NK-92 (cell line): ENCODE results near the gene CHD5.
A peak's percentile ranks its signal among the peaks of the same experiment; 100 is the strongest.

ENCODE experiments used
- DNase-seq: peaks from one replicate; lab custom pipeline; 2025; ENCODE audit not compliant: unreplicated experiment; lab: John Stamatoyannopoulos, UW

Gene CHD5

DNA sequence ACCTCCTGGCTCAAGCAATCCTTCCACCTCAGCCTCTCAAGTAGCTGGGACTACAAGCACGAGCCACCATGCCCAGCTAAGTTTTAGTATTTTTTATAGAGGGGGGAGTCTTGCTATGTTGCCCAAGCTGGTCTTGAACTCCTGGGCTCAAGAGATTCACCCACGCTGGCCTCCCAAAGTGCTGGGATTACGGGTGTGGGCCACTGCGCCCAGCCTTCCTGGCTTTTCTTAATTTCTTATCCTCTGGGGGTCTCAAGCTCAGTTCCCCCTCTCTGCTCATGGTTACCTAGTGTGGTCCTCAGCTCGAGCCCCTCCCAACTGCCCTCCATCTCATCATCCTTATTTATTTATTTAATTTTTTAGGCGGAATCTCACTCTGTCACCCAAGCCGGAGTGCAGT lies 22.1 kb upstream of the CHD5 start:
- no peak for DNase-seq

DNA sequence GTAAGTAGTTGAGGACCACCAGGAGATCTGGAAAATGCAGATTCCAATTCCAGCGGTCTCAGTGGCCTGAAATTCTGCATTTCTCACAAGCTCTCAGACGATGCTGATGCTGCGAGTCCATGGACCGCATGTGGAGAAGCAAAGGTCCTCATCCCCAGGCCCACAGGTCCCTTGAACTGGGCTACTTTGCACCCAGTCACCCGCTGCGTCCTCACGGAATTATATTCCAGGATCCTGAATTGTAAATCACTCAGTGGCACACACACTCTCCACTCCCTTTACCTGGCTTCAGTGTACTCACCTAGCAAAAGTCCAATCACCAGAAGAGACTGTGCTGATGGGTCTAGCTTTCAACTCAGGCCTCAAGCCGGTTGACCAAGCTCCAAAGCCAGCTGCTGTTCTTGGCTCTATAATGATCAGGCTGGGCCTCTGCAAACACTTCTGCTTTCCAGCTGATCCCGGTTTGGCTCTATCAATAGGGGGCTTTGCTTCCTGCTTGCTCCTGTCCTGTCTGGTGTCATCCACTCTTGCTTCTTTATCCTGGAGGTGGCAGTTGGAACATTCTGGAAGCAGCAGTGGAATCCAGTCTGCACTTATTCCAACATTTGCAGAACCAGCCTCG lies 20.2 kb upstream of the CHD5 start:
- DNase-seq = no peak

DNA sequence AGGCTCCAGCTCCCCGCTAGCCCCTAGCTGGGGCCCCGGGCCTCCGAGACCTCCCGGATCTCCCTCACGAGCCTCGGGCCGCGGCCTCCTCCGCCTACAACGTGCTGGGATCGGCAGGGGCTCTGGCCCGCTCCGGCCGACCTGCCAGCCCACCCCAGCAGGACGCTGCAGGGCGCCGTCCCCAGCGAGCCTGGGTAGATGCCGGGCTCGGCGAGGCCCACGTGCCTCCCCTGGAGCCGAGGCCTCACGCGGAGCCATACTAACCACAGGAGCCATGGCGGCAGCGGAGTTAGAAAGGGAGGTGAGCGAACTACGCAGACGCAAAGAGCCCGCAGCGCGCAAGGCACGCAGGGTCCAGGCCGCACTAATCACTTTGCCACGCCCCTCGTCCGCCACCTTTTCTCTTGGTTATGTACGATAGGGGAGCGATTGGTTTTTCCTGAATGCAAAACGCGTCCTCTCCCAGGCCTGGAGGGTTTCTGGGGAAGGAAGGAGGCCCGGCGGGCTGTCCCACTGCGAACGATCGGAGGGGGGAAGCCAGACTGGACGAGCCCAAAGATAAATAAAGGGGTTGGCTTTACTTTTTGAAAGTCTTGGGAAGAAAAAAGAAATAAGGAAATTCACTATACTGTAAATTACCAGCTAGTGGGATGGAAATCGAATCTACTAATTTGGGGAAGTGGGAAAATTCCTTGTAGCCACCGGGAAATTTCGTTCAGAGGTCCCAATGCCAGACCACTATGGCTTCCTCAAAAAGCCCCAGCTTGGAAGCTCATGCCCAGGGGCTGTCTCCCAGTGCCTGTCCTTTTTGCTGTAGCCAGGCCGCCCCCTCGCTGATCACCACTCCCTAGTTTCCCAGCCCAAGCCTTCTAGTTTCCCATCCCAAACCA lies 19.4 kb upstream of the CHD5 start, which contains the start of gene RPL22:
Gene RPL22 (minus strand): TSS at position 298 of the 890 bp plus-strand sequence. CDS start 22 bp downstream, at position 276.
- peak; percentile 80 for DNase-seq

DNA sequence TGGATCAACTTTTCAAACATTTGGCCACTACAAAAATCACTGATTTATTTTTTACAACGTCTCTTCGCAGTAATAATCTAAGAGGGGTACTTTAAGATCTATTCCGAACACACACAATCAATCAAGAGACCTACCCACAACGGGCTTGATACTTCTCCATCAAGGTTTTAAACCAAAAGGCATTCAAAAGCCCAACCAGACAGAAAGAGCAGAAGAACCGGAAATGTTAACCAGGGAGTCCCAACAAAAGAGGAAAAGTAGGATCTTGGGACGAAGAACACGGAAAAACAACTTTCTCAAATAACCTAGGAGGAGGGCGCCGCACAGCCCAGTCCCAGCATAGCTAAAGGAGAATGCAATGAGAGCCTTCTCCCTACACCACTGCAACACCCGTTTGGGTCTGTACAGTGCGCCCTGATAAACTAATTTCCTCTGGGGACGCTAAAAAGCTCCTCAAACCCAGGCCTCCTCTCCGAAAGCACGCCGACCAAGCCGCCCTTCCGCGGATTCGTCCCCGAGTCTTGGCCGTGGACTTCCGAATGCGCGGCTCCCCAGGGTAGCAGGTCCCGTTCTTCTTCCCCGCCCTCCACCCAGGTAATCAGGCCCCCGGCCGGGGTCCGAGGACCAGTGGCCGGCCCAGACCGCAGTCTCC lies 18.7 kb upstream of the CHD5 start:
- DNase-seq = no peak

DNA sequence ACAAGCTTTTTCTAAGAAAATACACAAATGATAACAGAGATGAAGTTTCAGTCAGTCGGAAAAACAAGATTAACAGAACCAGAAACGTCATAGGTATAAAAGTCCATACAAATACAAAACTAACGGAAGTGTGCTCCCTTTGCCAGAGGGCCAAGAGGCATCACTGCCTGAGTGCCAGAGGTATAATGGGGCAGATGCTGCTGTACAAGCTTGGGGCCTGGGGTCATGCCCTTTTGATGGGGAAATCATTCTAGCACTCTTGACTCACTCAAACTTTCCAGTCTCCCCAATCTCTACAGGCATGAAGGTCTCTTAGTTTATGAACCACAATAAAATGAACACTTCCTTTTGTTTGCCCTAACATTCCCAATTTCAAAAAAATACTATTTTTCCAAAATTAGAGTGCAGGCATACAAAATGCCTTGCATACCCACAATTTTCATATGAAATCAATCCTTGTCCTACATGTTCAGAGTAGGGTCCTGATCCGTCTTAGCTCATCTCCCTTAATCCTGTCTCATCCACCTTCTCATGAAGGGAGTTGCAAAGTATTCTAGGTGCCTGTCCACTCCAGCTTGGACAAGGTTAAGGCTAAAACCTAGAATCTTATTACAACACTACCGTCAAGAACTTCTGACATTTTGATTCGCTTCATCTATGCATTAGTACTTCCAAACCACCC lies 17.8 kb upstream of the CHD5 start:
- DNase-seq = no peak

DNA sequence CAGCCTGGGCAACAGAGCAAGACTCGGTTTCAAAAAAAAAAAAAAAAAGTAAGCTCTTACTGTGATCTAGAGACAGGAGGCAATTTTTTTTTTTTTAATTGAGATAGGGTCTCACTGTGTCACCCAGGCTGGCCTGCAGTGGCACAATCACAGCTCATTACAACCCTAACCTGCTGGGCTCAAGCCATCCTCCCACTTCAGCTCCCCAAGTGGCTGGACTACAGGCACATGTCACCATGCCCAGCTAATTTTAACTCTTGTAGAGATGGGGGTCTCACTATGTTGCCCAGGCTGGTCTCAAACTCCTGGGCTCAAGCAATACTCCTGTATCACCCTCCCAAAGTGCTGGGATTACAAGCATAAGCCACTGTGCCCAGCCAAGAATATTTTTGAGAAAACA lies 11.8 kb upstream of the CHD5 start:
- DNase-seq = no peak

DNA sequence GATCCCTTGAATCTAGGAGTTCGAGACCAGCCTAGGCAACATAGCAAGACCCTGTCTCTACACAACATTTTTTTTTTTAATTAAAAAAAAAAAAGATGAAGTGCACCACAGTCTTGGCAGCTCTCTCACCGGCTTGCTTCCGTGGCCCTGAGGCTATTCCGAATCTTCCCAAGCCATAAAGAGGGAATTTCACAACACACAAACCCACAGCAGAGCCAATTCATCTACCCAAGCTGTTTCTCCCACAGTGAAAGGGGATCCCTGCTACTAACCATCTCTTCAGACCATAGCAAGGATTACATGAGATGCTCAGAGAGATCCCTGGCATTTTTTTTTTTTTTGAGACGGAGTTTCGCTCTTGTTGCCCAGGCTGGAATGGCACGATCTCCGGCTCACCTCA lies 8.3 kb upstream of the CHD5 start:
- DNase-seq = no peak

DNA sequence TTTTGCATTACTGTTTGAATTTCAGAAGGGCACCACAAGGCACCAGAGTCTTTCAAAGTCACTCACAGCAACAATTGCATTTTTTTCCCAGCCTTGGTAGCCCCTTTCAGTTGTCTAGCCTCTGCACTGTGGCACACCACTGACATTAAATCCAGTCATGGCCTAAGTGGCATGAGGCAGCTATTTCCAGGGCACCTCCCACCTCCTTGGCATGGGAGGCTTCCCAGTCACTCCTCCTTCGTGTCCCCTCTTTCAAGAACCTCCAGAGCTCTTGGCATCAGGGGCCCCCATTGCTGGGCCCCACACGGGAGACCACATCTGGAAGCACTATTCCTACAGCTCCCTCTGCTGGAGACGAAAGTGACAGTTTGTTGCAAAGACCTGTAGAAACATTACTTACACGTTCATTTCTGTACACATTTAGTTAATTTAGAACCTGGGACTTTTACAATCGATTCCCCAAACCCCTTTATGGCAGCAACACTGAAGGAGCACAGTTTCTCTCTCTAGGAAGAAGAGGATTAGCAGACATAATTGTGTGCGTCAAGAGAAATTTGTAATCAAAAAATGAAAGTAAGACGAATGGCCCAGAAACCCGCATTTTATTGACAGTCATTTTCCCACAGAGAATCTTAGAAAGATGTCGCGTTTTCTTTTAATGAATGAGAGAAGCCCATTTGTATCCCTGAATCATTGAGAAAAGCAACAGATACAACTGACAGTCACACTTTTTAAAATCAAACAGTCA lies 5.7 kb upstream of the CHD5 start:
- DNase-seq = no peak

DNA sequence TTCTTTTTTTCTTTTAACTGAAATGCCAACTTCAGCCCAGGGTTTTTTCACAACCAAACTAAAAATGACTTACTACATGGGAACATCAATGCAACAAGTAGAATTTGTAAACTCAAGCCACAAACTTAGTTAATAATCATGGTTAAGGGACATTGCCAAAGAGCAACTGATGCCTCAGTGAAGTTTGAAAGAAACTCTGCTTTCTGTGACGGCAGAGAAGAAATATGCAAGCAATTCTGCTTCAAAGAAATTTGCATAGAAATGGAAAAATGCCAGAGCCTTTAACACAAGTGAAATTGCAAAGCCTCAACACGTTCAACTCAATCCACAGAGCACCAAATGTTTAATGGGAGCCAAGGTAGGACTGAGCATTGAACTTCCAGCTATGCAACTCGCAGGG lies 5.0 kb upstream of the CHD5 start:
- DNase-seq = no peak

DNA sequence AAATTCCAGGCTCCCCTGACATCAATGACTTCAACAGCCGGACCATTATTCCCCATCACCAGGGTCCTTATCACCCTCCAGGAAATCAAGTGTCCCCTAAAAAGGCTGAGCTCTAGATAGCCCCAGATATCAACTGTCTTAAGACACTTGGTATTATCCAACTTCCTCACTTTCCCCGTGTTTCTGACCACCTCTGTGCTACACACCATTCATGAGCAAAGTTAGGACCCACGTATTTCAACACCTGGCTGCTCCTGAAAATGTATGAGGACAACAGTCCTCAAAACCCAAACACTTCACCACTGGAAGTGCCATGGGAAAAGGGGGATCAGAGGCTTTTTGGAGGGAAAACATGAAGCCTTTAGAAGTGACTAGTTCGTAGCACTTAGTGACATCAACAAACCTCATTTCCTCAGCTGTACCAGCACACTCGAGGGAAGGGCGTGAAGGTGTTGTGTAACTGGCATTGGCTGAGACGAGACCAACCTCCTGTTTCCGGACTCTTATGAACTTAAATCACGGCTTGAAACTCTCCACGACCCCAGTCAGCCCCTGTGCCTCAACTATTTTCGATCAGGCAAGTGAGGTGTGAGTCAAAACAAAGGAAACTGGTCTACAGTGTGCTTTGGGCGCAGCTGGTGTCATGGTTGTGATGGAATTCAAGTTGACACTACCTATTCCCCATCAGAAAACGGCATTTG lies 4.1 kb upstream of the CHD5 start:
- no peak for DNase-seq

DNA sequence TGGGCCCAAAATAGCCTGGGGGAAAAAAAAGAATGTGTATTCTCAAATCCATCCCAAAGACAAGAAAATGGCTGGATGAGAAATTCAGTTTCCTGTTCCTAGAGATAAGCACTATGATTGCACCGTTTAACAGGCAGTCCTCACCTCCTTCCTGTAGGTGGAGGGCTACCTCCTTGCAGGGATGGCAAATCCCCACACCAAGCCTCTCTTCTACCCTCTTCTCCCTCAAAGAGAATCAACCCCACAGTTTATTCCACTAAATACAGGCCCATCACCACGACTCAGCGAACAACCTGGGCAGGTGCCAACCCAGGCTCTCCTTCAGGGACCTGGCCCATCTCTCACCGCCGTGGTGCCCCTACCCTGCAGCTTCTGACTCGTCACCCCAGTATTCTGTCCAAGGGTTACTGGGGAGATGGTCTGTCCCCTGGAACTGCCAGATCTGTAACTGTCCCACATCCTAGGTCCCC lies 3.4 kb upstream of the CHD5 start:
- no peak for DNase-seq

DNA sequence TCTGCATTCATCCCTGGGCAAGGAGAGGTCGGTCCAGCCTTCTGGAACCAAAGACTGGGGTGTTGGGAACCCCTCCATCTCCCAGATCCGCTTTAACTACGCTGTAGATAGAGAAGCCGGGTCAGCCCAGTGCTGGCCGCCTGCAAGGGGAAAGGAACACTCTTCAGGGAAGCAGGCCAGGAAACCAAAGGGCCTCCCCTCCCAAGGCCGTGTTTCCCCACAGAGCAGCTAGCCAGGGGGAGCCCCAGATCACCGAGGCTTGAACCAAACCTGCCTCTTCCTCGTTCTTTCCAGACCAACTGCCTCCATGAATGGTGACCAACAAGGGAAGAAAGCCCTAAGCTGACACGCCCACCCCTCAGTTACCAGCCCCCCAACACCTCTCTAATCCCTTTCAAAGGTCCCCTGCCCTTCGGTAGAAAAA lies 1.2 kb upstream of the CHD5 start:
- DNase-seq = no peak

DNA sequence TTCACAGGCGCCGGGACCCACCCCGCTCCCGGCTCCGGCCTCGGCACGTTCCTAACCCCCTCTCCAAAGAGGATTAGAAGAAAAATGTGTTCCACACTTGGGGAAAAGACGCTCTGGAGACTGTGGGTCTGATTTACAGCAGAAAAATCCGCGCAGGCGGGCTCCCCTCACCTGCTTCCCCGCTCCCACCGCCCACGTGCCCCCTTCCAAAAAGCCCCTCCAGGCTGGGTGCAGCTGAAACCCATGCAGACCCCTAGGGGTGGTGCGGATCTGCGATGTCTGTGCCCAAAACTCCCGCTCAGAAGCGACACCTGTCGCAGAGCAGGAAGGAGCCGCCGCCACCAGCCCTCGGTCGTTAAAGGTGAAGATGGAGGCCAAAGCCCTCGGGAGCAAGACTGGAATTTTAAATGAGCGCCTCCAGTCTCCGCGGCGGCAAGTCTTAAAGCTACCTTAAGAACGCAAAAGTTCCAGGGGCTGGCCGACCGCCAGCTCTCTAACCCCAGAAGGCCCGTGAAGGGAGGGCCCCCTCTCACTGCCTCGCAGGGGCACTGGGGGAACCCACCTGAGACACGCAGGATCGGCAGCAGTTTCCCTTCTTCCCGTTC lies 688 bp upstream of the CHD5 start:
- no peak for DNase-seq

DNA sequence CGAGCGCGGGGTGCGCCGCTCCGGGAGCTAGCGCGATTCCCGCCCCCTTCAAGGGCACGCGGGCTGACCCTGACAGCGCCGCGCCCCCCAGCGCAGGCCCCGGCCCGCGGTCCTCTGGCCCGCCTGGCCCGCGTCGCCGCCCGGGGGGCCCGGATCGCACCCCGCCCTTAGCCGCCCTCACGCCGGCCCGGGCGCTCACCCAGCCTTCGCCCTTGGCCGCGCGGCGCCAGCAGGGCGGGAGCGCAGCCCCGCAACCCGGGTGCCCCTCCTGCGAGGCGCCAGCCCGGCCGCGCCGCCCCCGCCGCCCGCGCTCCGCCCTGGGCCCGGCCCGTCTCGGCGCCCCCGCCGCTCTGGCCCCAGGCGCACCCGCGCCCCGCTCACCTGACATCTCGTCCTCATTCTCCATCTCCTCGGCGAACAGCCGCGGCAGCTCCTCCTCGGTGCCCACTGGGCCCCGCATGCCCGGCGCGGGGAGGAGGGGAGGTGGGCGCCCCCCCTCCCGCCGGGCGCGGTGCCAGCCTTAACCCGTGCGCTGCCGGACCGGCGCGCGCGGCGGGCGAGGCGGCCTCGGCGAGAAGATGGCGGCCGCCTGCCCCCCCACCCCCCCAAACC lies 451 bp downstream of the CHD5 start:
- DNase-seq = no peak

DNA sequence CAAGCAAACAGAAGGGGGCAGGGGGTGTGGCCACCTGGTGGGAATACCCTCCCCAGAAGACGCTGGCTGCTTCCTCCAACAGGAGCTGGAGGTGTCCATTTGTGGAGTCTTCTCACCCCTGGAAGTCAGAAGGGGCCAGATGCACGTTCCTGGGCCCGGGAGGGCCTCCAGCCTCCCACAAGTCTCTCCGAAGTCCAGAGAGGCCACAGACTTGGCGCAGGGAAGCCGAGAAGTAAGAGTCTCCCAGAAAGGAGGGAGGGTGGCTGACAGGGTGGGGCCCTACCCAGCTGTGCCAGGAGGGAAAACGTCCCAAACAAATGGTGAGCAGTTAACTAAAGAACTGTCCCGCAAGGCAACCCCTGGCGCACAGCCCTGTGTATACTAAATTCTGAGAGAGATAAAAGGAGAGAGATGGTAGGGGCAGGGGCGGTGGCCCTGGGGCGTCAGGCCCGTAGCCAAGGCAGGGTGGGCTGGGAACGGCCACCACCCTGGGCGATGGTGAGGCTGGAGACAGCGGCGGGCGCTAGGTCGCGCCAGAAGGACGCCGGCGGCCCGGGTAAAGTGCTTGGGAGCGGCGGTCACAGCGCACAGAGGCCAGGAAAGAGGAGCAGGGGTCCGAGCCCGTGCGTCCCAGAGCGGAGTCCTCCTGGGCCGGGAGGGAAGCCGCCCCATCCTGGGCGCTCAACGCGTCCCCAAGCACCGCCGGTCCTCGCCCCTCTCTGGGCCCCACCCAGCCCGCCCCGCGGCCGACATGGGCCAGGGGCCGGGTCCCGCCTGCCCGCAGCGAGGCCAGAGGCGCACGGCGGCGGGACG lies 1.2 kb downstream of the CHD5 start:
- no peak for DNase-seq

DNA sequence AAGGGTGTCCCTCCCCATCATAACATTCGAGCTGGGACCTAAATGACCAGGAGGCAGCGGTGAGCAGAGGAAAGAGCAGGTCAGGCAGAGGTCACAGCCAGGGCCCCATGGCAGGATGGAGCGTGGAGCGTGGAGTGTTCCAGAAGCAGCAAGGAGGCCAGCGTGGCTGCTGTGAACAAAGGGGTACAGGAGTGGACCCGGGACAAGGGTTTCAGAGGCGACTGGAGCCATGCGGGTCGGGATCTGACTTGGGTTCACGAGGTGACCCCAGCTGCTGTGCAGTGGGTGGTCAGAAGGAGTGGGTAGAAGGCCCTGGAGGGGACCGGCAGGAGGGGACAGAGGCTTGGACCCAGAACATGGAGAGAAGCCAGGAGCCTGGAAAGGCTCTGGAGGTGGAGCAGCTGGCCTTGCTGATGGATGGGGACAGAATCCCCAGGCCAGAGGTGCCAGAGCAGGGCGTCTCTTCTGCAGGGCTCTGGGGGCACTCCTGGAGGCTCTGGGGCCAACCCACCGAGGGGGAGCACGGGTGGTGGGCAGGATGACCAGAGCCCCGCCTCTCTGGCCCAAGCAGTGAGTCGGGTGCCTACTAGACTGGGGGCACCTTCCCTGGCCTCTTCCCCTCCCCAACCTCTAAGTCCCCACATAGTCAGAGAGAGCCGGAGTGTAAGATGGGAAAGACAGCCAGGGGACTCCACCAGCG lies 2.3 kb downstream of the CHD5 start:
- DNase-seq = no peak

DNA sequence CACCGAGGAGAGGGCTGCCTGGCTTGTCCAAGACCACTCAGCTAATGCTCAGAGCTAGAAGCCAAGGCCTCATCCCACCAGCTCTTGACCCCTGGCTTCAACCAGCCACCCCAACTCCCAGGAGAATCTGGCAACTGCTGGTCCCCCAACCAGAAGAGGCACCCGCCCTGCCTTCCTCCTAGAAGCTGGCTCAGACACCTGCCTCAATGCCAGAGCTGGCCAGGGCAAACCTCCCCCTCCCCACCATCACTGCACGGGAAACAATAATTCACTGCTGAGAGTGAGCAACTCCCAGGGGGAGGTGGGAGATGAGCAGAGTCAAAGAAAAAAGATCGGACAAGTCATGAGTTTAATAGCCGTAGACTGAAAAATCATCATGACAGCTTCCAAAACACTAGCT lies 3.3 kb downstream of the CHD5 start:
- no peak for DNase-seq

DNA sequence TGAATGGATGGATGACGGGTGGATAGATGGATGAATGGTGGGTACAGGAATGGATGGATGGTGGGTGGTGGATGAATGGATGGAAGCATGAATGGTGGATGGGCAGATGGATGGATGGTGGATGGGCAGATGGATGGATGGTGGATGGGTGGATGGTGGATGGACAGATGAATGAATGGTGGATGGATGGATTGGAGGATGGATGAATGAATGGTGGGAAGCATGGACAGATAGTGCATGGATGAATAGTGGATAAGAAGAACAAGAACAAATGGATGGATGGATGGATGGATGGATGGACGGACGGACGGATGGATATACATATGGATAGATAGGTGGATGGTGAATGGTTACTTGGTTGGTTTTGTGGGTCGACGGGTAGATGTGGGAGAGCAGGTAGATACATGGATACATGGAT lies 4.7 kb downstream of the CHD5 start:
- no peak for DNase-seq
